ENCODE data around the gene DNAJC5. TPM values are rescaled to one million over a fixed set of nuclear protein-coding genes. Genes with fewer than 3 reads are reported as not detected.

Gene DNAJC5
- total and polyA plus RNA-seq, 2 donors (not counting 3 experiments of a cell fraction or from before 2014, with no cell fraction given) = 44.7 to 60.3 TPM

GRCh38 chr20:63893999-63894357, 948 bp upstream of the DNAJC5 start:
- Histone ChIP-seq H3K9me3 (replicated peaks; ENCODE audit: control insufficient read depth, insufficient read depth, low read length) (no peaks in the 10 kb centered on the region), H3K27me3 (ENCODE audit: control insufficient read depth in 2 of 2, insufficient read depth in 2 of 2, low read length in 2 of 2) (no peaks in the 10 kb centered on the region), H4K20me1 (replicated peaks; ENCODE audit: control insufficient read depth, extremely low read depth, insufficient read depth, low read length) (peaks cover 10% of the 10 kb centered on the region), H3K9me1 (replicated peaks; ENCODE audit: control insufficient read depth, extremely low read depth, insufficient read depth, low read length) (no peaks in the 10 kb centered on the region), H3K79me2 (ENCODE audit: control insufficient read depth, insufficient read depth, low read length) (peaks cover 37% of the 10 kb centered on the region), H3K9ac (replicated peaks; ENCODE audit: extremely low read depth, insufficient read depth, low read length) (no peak overlapping the region), H2AFZ (ENCODE audit: low read depth, low read length) (peak overlapping the region; percentile 67), H3K4me1 (ENCODE audit: control insufficient read depth, extremely low read depth, insufficient read depth, low read length) (peaks cover 14% of the 10 kb centered on the region), H3K27ac (ENCODE audit: insufficient read depth, low read depth, low read length) (no peak overlapping the region), H3K36me3 (ENCODE audit: control insufficient read depth in 2 of 2, extremely low read depth in 1 of 2, insufficient read depth in 2 of 2, low read length in 2 of 2) (peaks cover 15 to 32% of the 10 kb centered on the region in 2 experiments), H3K4me3 (replicated peaks in 1 of 3; ENCODE audit: insufficient read depth in 1 of 3, low read depth in 1 of 3, low read length in 3 of 3) (no peak overlapping the region), H3K4me2 (ENCODE audit: insufficient read depth, low read length) (no peak overlapping the region)
- ChIA-PET CTCF (interaction anchor here (0.8 to 1.8 kb wide), 5 partner anchors 20 to 356 kb away, joined by 3 to 11 read pairs (median 5); partner anchors contain the start of gene LKAAEAR1), POLR2A (no interaction called here)
- TF ChIP-seq EZH2 (IDR thresholded peaks at IDR 0.05; ENCODE audit: borderline replicate concordance, low read depth, low read length, severe bottlenecking) (no peak), JUN (IDR thresholded peaks at IDR 0.05; ENCODE audit: borderline replicate concordance, insufficient read depth, insufficient read length, low read depth) (no peak), CTCF (IDR thresholded peaks at IDR 0.05; ENCODE audit: extremely low read depth in 1 of 2, insufficient read depth in 1 of 2, low read depth in 1 of 2, low read length in 2 of 2) (no peak), FOS (IDR thresholded peaks at IDR 0.05; ENCODE audit: borderline replicate concordance, insufficient read depth, low read length) (no peak), POLR2A (IDR thresholded peaks at IDR 0.05; ENCODE audit: low read depth, low read length) (no peak), MYC (IDR thresholded peaks at IDR 0.05; ENCODE audit: low read depth, low read length) (no peak), POLR2AphosphoS5 (IDR thresholded peaks at IDR 0.05; ENCODE audit: insufficient read depth, low read depth, low read length) (no peak), GATA2 (IDR thresholded peaks at IDR 0.05; ENCODE audit: insufficient read depth, insufficient read length, low read depth, low read length) (no peak)
- TF ChIP-seq, protein P1, sequence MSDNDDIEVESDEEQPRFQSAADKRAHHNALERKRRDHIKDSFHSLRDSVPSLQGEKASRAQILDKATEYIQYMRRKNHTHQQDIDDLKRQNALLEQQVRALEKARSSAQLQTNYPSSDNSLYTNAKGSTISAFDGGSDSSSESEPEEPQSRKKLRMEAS (IDR thresholded peaks at IDR 0.05; ENCODE audit: insufficient read depth, insufficient read length) = no peak
- peak; percentile 9 for DNase-seq (ENCODE audit: low read depth, low spot score)
- dilution Hi-C loops (cut with MboI; ENCODE audit: extremely low pct_ligation_motif_present, low sequenced_read_pairs) = no loop called here
- intact Hi-C loops (cut with micrococcal nuclease) = loop anchor here (1.0 to 10.0 kb wide), 3 partner anchors 21 to 161 kb away; partner anchors contain the start of gene TPD52L2
- BruUV-seq (replicated peaks) = no TSS peak
- peak; percentile 52 for FAIRE-seq
